ENCODE measurements around the gene KRTAP10-6. TPM values are rescaled to one million over a fixed set of nuclear protein-coding genes. Genes with fewer than 3 reads are reported as not detected.
"Not testable (repeated sequence)": the region's sequence is repeated elsewhere in the genome, so short reads cannot be mapped to it uniquely, and the experiment has no call there.

KRTAP10-6 gene
- total RNA-seq, 4 donors from 2014 or later: not detected

- no peaks in the 10 kb centered on the region for H3K9me3 ChIP-seq
- H3K36me3 ChIP-seq: no peaks in the 10 kb centered on the region
- intact Hi-C loops (cut with DNase I): no loop called here
- H3K4me1 ChIP-seq: no peaks in the 10 kb centered on the region
- H3K27me3 ChIP-seq: no peaks in the 10 kb centered on the region
- H3K4me3 ChIP-seq (replicated peaks in 1 of 3): no peak overlapping the region
- no peak for DNase-seq
- no peak overlapping the region for H3K27ac ChIP-seq
- no peak for TF ChIP-seq CTCF (IDR thresholded peaks at IDR 0.05)
- TF ChIP-seq POLR2A (IDR thresholded peaks at IDR 0.05): no peak
- WGBS, 2 donors: 73 to 79% methylated on average over 1 of the region's 1 CpG
These were observed 25.9 kb downstream of the KRTAP10-6 start for GRCh38 chr21:44566403-44566802.

GRCh38 chr21:44564886-44565598 lies 27.3 kb downstream of the KRTAP10-6 start:
- Histone ChIP-seq H3K4me1 (no peaks in the 10 kb centered on the region), H3K4me3 (replicated peaks in 1 of 3) (no peak overlapping the region), H3K27me3 (no peaks in the 10 kb centered on the region), H3K27ac (no peak overlapping the region), H3K9me3 (no peaks in the 10 kb centered on the region), H3K36me3 (no peaks in the 10 kb centered on the region)
- no peak for DNase-seq
- TF ChIP-seq CTCF (IDR thresholded peaks at IDR 0.05) (no peak), POLR2A (IDR thresholded peaks at IDR 0.05) (no peak)
- intact Hi-C loops (cut with DNase I): no loop called here
- 0 to 95% methylated on average over 1 of the region's 1 CpG for WGBS, 2 donors

- no peak for TF ChIP-seq CTCF (IDR thresholded peaks at IDR 0.05)
- TF ChIP-seq POLR2A (IDR thresholded peaks at IDR 0.05): no peak
- Histone ChIP-seq H3K36me3 (no peaks in the 10 kb centered on the region), H3K9me3 (no peaks in the 10 kb centered on the region), H3K27ac (no peak overlapping the region), H3K4me1 (no peaks in the 10 kb centered on the region), H3K27me3 (no peaks in the 10 kb centered on the region), H3K4me3 (replicated peaks in 1 of 3) (no peak overlapping the region)
- WGBS, 2 donors: 94 to 95% methylated on average over 1 of the region's 1 CpG
- intact Hi-C loops (cut with DNase I): no loop called here
- no peak for DNase-seq
These were observed 28.2 kb downstream of the KRTAP10-6 start for GRCh38 chr21:44564099-44564498.

- Histone ChIP-seq H3K27me3 (no peaks in the 10 kb centered on the region), H3K9me3 (no peaks in the 10 kb centered on the region), H3K4me3 (replicated peaks in 1 of 3) (no peak within 1 kb of the TSS), H3K4me1 (no peaks in the 10 kb centered on the region), H3K36me3 (no peaks in the 10 kb centered on the region), H3K27ac (no peak within 1 kb of the TSS)
- 64 to 79% methylated on average over 5 of the region's 5 CpGs for WGBS, 2 donors
- DNase-seq: no peak
- no peak for TF ChIP-seq CTCF (IDR thresholded peaks at IDR 0.05)
- no peak for TF ChIP-seq POLR2A (IDR thresholded peaks at IDR 0.05)
- intact Hi-C loops (cut with DNase I): no loop called here
These were observed 33.6 kb downstream of the KRTAP10-6 start, which contains the start of gene KRTAP10-3 for GRCh38 chr21:44558695-44559094. Gene KRTAP10-3, minus strand, starts transcription at chr21:44558795. Its CDS starts 80 bp downstream, at chr21:44558715.

GRCh38 chr21:44558329-44558675 lies 34.0 kb downstream of the KRTAP10-6 start:
- H3K27me3 ChIP-seq; H3K27ac ChIP-seq; H3K36me3 ChIP-seq; H3K4me1 ChIP-seq; DNase-seq; intact Hi-C loops (cut with DNase I); H3K4me3 ChIP-seq (replicated peaks in 1 of 3); H3K9me3 ChIP-seq: not testable (repeated sequence)
- WGBS, 2 donors: 69 to 71% methylated on average over 1 to 7 of the region's 10 CpGs
